Endothelial cell (in vitro differentiated cells): ENCODE data around the gene ANKRD55. TPM values are rescaled to one million over a fixed set of nuclear protein-coding genes. Genes with fewer than 3 reads are reported as not detected.

Experiments
- DNase-seq: peaks from one replicate; pipeline ENCODE4 v3.0.0; 2021; ENCODE audit warnings: low spot score
- H3K27ac Mint-ChIP-seq: one replicate; pipeline ENCODE4 v1.8.0; 2021; ENCODE audit warnings: mixed read lengths, inconsistent platforms; ENCODE audit not compliant: unreplicated experiment
- H3K27me3 Mint-ChIP-seq: one replicate; pipeline ENCODE4 v1.8.0; 2021; ENCODE audit warnings: mild to moderate bottlenecking, moderate library complexity, mixed read lengths, inconsistent platforms; ENCODE audit not compliant: unreplicated experiment
- H3K36me3 Mint-ChIP-seq: one replicate; pipeline ENCODE4 v1.8.0; 2021; ENCODE audit warnings: mild to moderate bottlenecking, low read depth, mixed read lengths, inconsistent platforms; ENCODE audit not compliant: unreplicated experiment
- H3K4me1 Mint-ChIP-seq: one replicate; pipeline ENCODE4 v1.8.0; 2021; ENCODE audit warnings: mild to moderate bottlenecking, mixed read lengths, inconsistent platforms; ENCODE audit not compliant: unreplicated experiment
- H3K4me3 Mint-ChIP-seq: one replicate; pipeline ENCODE4 v1.8.0; 2021; ENCODE audit warnings: mild to moderate bottlenecking, mixed read lengths, inconsistent platforms; ENCODE audit not compliant: unreplicated experiment
- H3K9me3 Mint-ChIP-seq: one replicate; pipeline ENCODE4 v1.8.0; 2021; ENCODE audit warnings: mixed read lengths, inconsistent platforms; ENCODE audit not compliant: unreplicated experiment
- CTCF ChIP-seq: fragments of 200-600 bp; sonication (generic); IDR thresholded peaks from one replicate; pipeline ENCODE4 v1.5.0; 2021; ENCODE audit warnings: antibody characterized with exemption; ENCODE audit not compliant: unreplicated experiment
- total RNA-seq: library from RNA; stranded (reverse); fragmentation: NEBNext Ultra II Directional; extraction: Animal tissue kit (Norgen Biotek cat#: 25700); gene quantifications from one replicate; pipeline ENCODE4 v1.2.1, GENCODE V29; 2021; ENCODE audit not compliant: unreplicated experiment

The ANKRD55 gene
- total RNA-seq, 1 donor from 2014 or later = not detected

DNA sequence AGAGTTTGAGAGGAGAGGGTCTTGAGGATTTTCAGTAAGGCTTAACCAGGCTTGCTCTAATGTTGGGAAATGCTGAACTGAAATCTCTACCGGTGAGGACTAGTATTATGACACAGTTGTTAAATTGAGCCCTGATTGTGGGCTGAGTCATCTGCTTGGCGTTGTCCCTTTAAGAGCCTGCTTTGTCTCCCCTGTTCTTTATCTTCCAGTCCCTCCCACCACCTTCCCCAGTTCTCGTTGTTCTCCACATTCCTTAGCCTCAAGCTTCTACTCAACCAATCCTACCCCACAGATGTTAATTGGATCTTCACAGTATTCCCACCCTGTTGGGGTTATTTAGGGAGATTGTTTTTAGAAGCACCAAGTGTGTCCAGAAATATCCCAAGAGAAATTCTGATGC lies 57.6 kb downstream of the ANKRD55 start:
- Mint-ChIP-seq H3K27me3 (no peaks in the 10 kb centered on the region), H3K4me3 (no peak overlapping the region), H3K4me1 (peaks cover 3% of the 10 kb centered on the region), H3K27ac (no peak overlapping the region), H3K36me3 (no peaks in the 10 kb centered on the region), H3K9me3 (no peaks in the 10 kb centered on the region)
- DNase-seq = no peak
- no peak for TF ChIP-seq CTCF

GRCh38 chr5:56175021-56175420 lies 58.1 kb downstream of the ANKRD55 start:
- no peak overlapping the region for H3K4me3 Mint-ChIP-seq
- no peaks in the 10 kb centered on the region for H3K27me3 Mint-ChIP-seq
- no peak overlapping the region for H3K27ac Mint-ChIP-seq
- H3K9me3 Mint-ChIP-seq = no peaks in the 10 kb centered on the region
- no peak for TF ChIP-seq CTCF
- DNase-seq = no peak
- no peaks in the 10 kb centered on the region for H3K36me3 Mint-ChIP-seq
- H3K4me1 Mint-ChIP-seq = peaks cover 6% of the 10 kb centered on the region

DNA sequence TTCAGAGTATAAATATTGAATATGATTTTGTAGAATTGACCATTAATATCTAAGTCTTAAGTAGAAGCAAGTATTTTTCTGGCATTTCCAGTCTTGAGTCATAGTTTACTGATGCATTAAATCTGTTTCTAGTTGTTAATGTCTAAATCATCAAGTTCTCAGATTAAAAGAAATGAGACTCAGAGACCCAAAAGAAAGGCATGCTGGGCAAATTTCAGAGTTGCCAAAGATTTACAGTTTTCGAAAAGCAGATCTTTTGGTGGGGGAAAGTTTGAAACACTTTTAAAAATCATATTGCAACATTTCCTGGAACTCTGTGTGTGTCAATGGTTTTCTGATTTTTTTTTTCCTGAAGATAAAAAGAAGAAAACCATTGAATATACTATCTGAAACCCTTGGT lies 60.9 kb downstream of the ANKRD55 start:
- Mint-ChIP-seq H3K9me3 (no peaks in the 10 kb centered on the region), H3K36me3 (no peaks in the 10 kb centered on the region), H3K27ac (no peak overlapping the region), H3K4me1 (peaks cover 11% of the 10 kb centered on the region), H3K27me3 (no peaks in the 10 kb centered on the region), H3K4me3 (no peak overlapping the region)
- DNase-seq = no peak
- no peak for TF ChIP-seq CTCF

DNA sequence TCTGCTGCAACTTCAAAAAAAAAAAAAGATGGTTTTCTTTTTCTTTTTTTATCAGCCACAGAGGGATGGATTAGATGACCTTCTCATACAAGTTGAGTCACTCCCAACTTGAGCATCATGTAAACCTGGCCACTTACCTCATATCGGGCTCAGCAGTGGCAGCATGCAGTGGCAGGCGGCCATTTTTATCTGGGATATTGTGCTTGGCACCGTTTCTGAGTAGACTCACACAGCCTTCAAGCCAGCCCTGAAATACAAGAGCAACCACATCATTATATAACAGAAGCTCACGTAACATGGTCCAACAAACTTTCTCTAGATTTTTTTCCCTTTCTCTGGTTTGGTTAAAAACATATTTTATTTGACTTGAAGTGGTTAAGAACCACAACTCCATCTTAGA lies 62.6 kb downstream of the ANKRD55 start:
- Mint-ChIP-seq H3K4me1 (peaks cover 9% of the 10 kb centered on the region), H3K4me3 (no peak overlapping the region), H3K27me3 (no peaks in the 10 kb centered on the region), H3K36me3 (no peaks in the 10 kb centered on the region), H3K9me3 (no peaks in the 10 kb centered on the region), H3K27ac (no peak overlapping the region)
- no peak for DNase-seq
- TF ChIP-seq CTCF = no peak

DNA sequence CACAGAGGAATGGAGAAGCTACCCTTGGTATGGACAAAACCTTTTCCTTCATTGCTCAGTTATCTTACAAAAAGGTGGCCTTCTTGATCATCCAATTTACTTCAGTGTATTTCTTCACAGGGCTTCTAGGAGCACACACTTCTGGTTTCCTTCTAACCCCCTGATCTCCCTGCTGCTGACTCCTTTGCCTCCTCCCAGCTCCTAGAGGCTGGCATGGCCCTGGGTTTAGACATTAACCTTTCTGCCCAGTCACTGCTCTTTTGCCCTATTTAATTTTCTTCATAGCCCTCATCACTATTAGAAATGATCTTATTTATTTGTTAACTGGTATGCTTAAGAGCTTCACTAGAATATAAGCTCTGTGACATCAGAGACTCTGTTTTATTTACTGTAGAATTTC lies 63.2 kb downstream of the ANKRD55 start:
- H3K27ac Mint-ChIP-seq = no peak overlapping the region
- H3K4me1 Mint-ChIP-seq = peaks cover 9% of the 10 kb centered on the region
- no peaks in the 10 kb centered on the region for H3K9me3 Mint-ChIP-seq
- H3K4me3 Mint-ChIP-seq = no peak overlapping the region
- H3K36me3 Mint-ChIP-seq = no peaks in the 10 kb centered on the region
- no peaks in the 10 kb centered on the region for H3K27me3 Mint-ChIP-seq
- TF ChIP-seq CTCF = no peak
- no peak for DNase-seq
